Gastroesophageal sphincter (tissue), 4 donors: ENCODE results near the gene IL22RA2. TPM values are rescaled to one million over a fixed set of nuclear protein-coding genes. Genes with fewer than 3 reads are reported as not detected.
A peak's percentile ranks its signal among the peaks of the same experiment; 100 is the strongest.

Experiments
- ATAC-seq: fragments of 150-250 bp; one replicate; pipeline ENCODE4 v1.9.1; 2016; ENCODE audit warnings: mild to moderate bottlenecking, moderate library complexity
- H3K27ac ChIP-seq, 4 donors: fragments of 200-600 bp; sonication (generic) in 3 of 4; 1 replicate in 3 of 4; 2 replicates in 1 of 4; pipeline ENCODE4 v1.5.1; 2016 to 2019
- H3K27me3 ChIP-seq: fragments of 200-600 bp; sonication (generic); one replicate; pipeline ENCODE4 v1.5.1; 2019
- H3K36me3 ChIP-seq, 2 donors: fragments of 200-600 bp; sonication (generic); one replicate each; pipeline ENCODE4 v1.5.1; 2019; ENCODE audit warnings: control low read depth in 1 of 2
- H3K4me1 ChIP-seq, 3 donors: fragments of 200-600 bp; sonication (generic); 1 replicate in 2 of 3; 2 replicates in 1 of 3; pipeline ENCODE4 v1.5.1; 2016 to 2019; ENCODE audit warnings: control low read depth in 2 of 3
- H3K4me3 ChIP-seq, 2 donors: fragments of 200-600 bp; sonication (generic); one replicate each; pipeline ENCODE4 v1.5.1; 2019; ENCODE audit warnings: mild to moderate bottlenecking in 1 of 2, moderate library complexity in 1 of 2
- H3K9me3 ChIP-seq, 3 donors: fragments of 200-600 bp; sonication (generic); one replicate each; pipeline ENCODE4 v1.5.1; 2017 to 2019; ENCODE audit warnings: control low read depth in 2 of 3
- CTCF ChIP-seq, 4 experiments: fragments of 200-600 bp in 2 of 4; fragments of 450-650 bp in 2 of 4; sonication (generic) in 1 of 4; IDR thresholded peaks; one replicate each; pipeline ENCODE4 v1.5.1; 2017 to 2019; ENCODE audit warnings: antibody characterized with exemption in 4 of 4, mild to moderate bottlenecking in 2 of 4, moderate library complexity in 2 of 4
- EP300 ChIP-seq: sonication (generic); formaldehyde crosslinking; IDR thresholded peaks from one replicate; pipeline ENCODE4 v1.6.1; 2017; ENCODE audit warnings: antibody characterized with exemption, mild to moderate bottlenecking
- POLR2A ChIP-seq, 2 donors: fragments of 450-650 bp; IDR thresholded peaks; one replicate each; pipeline ENCODE4 v1.6.1; 2017; ENCODE audit warnings: antibody characterized with exemption in 2 of 2, mild to moderate bottlenecking in 2 of 2, moderate library complexity in 1 of 2
- POLR2AphosphoS5 ChIP-seq: sonication (generic); formaldehyde crosslinking; IDR thresholded peaks from one replicate; pipeline ENCODE4 v1.6.1; 2017; ENCODE audit warnings: antibody characterized with exemption
- WGBS, 2 donors: methylation state at CpG; one replicate each; pipeline ENCODE4 v1.1.5; 2018; ENCODE audit warnings: low coverage in 1 of 2; 5-methylcytosine and 5-hydroxymethylcytosine counted together
- total RNA-seq, 4 donors: library from RNA; depleted of rRNA; stranded (reverse); fragments of >200 nt; gene quantifications; one replicate each; pipeline ENCODE4 v1.1.0, GENCODE V29; 2016

The IL22RA2 gene
- total RNA-seq, 4 donors from 2014 or later: not detected

- H3K36me3 ChIP-seq: no peaks in the 10 kb centered on the region
- 63 to 82% methylated on average over 3 of the region's 3 CpGs for WGBS, 2 donors
- no peak overlapping the region for H3K4me3 ChIP-seq
- peaks cover 23 to 87% (median 38%) of the 10 kb centered on the region in 3 donors for H3K4me1 ChIP-seq
- H3K27me3 ChIP-seq: no peaks in the 10 kb centered on the region
- no peak for ATAC-seq
- TF ChIP-seq POLR2A (IDR thresholded peaks at IDR 0.05) (no peak), POLR2AphosphoS5 (no peak), EP300 (no peak), CTCF (IDR thresholded peaks at IDR 0.05) (no peak)
- no peaks in the 10 kb centered on the region for H3K9me3 ChIP-seq
- H3K27ac ChIP-seq: peak overlapping the region in 1 of 4 donors; percentile 16
Observed at GRCh38 chr6:137214931-137215330, 41.5 kb upstream of the IL22RA2 start.

DNA sequence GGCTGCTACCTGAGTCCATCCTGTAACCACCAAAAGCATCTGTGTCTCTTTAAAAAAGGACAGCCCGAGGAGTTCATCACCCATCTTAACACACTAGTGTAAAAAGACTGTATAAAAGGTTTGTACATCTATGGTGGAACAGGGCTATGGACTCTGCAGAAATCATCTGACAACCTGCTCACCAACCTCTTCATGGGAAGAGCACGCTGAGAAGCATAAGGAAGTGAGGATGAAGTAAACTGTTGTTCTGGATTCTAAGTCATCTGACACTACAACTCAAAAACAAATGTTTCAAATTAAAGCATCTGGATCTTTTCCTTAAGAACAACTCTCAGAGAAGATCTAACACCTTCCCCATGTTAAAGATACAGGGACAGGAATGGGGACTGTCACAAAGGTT lies 40.4 kb upstream of the IL22RA2 start:
- ATAC-seq: no peak
- Histone ChIP-seq H3K4me3 (no peak overlapping the region), H3K27ac (peak overlapping the region; percentile 9 to 52 (median 42)), H3K9me3 (no peaks in the 10 kb centered on the region), H3K4me1 (peaks cover 23 to 94% (median 38%) of the 10 kb centered on the region in 3 donors), H3K36me3 (no peaks in the 10 kb centered on the region), H3K27me3 (no peaks in the 10 kb centered on the region)
- TF ChIP-seq POLR2AphosphoS5 (no peak), EP300 (no peak), POLR2A (IDR thresholded peaks at IDR 0.05) (no peak), CTCF (IDR thresholded peaks at IDR 0.05) (no peak)
- WGBS, 2 donors: 0 to 50% methylated on average over 1 to 2 of the region's 2 CpGs

GRCh38 chr6:137213331-137213740 lies 39.9 kb upstream of the IL22RA2 start:
- Histone ChIP-seq H3K4me1 (peaks cover 23 to 97% (median 38%) of the 10 kb centered on the region in 3 donors), H3K36me3 (peaks cover 0 to 4% of the 10 kb centered on the region in 2 donors), H3K27me3 (no peaks in the 10 kb centered on the region), H3K27ac (peak overlapping the region; percentile 9 to 52 (median 42)), H3K9me3 (no peaks in the 10 kb centered on the region), H3K4me3 (no peak overlapping the region)
- ATAC-seq: peak; percentile 18
- TF ChIP-seq POLR2AphosphoS5 (no peak), EP300 (no peak), CTCF (IDR thresholded peaks at IDR 0.05) (no peak), POLR2A (IDR thresholded peaks at IDR 0.05) (no peak)
- 19 to 28% methylated on average over 2 to 4 of the region's 4 CpGs for WGBS, 2 donors

DNA sequence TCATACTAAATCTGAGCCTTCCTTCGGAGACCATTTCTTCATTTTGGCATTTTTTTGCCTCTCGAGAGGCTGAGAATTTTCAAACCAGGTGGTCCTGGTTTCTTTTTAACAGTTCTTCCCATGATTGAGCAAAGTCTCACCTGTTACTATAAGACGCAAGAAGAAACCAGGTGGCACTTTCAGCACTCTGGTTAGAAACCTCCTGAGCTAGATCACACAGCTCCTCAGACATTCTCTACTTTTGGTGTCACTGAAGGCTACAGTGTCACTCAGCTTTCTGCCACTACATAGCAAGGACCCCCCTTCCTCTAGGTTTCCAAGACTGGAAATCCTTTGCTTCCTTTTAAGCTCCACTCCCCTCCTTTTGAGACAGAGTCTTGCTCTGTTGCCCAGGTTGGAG lies 38.5 kb upstream of the IL22RA2 start:
- peak overlapping the region in 2 of 4 donors; percentile 17 to 43 for H3K27ac ChIP-seq
- peaks cover 0 to 8% of the 10 kb centered on the region in 2 donors for H3K36me3 ChIP-seq
- no peaks in the 10 kb centered on the region for H3K27me3 ChIP-seq
- ATAC-seq: no peak
- 93 to 100% methylated on average over 1 to 3 of the region's 3 CpGs for WGBS, 2 donors
- H3K9me3 ChIP-seq: no peaks in the 10 kb centered on the region
- H3K4me3 ChIP-seq: no peak overlapping the region
- TF ChIP-seq POLR2A (IDR thresholded peaks at IDR 0.05) (no peak), EP300 (no peak), POLR2AphosphoS5 (no peak), CTCF (IDR thresholded peaks at IDR 0.05) (no peak)
- H3K4me1 ChIP-seq: peaks cover 23 to 85% (median 29%) of the 10 kb centered on the region in 3 donors

DNA sequence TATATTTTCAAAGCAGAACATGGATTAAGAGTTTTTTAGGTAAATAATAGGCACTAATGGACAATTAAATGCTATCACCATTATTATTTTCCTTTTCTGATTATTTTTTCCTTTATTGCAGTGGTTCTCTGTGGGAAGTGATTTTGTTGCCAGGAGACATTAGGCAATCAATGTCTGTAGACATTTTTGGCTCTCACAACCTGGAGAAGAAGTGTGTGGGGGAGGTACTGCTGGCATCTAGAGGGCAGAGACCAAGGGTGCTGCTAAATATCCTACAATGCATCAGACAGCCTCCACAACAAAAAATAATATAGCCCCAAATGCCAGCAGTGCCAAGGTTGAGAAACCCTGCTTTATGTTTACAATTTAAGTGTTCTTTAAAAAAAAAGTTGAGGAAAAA lies 37.5 kb upstream of the IL22RA2 start:
- Histone ChIP-seq H3K36me3 (peaks cover 0 to 12% of the 10 kb centered on the region in 2 donors), H3K9me3 (no peaks in the 10 kb centered on the region), H3K27me3 (no peaks in the 10 kb centered on the region), H3K4me3 (no peak overlapping the region), H3K4me1 (peaks cover 23 to 81% (median 23%) of the 10 kb centered on the region in 3 donors), H3K27ac (peak overlapping the region in 1 of 4 donors; percentile 12)
- TF ChIP-seq POLR2A (IDR thresholded peaks at IDR 0.05) (no peak), POLR2AphosphoS5 (peak; percentile 45)
- ATAC-seq: no peak
